IPS-NIHi7 (cell line): ENCODE data around the gene SCN1B.
"Not testable (repeated sequence)": the region's sequence is repeated elsewhere in the genome, so short reads cannot be mapped to it uniquely, and the experiment has no call there.

Experiments used
- DNase-seq: peaks from one replicate; pipeline ENCODE4 v3.0.0; 2012; ENCODE audit warnings: mixed read lengths; ENCODE audit errors: extremely low spot score

The SCN1B gene

DNA sequence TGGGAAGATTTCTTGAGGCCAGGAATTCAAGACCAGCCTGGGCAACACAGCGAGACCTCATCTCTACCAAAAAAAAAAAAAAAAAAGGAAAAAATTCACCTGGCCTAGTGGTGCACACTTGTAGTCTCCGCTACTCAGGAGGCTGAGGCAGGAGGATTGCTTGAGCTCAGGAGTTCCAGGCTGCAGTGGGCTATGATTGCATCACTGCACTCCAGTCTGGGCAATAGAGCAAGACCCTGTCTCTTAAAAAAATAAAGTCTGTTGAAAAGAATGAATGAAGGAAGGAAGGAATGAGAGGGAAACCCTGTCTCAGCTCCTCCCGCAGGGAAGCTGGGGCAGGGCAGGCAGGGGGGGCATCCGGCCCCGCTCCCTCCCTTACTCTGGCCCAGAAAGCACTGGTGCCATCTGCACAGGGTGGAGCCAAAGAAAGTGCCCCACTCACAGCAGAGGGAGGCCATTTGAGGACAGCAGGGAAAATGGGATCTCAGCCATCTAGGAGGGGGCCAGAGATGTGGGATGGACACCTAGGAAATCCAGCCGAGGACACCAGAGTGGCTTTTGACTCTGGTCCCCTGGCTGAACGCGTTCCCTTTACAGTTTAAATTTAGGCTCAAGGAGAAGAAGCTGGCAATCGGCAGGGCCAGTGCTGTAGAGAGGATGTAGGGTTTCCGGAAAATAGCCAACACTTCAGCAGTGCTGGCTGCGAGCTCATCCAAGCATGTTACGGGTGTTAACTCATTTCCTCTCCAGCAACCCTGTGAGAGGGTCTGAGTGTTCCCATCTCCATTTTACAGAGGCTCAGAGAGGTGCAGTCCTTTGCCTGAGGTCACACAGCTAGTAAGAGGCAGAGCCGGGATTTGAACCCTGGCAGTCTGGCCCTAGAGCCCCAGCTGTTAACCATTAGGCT lies 7.7 kb downstream of the SCN1B start:
- DNase-seq, result no peak

DNA sequence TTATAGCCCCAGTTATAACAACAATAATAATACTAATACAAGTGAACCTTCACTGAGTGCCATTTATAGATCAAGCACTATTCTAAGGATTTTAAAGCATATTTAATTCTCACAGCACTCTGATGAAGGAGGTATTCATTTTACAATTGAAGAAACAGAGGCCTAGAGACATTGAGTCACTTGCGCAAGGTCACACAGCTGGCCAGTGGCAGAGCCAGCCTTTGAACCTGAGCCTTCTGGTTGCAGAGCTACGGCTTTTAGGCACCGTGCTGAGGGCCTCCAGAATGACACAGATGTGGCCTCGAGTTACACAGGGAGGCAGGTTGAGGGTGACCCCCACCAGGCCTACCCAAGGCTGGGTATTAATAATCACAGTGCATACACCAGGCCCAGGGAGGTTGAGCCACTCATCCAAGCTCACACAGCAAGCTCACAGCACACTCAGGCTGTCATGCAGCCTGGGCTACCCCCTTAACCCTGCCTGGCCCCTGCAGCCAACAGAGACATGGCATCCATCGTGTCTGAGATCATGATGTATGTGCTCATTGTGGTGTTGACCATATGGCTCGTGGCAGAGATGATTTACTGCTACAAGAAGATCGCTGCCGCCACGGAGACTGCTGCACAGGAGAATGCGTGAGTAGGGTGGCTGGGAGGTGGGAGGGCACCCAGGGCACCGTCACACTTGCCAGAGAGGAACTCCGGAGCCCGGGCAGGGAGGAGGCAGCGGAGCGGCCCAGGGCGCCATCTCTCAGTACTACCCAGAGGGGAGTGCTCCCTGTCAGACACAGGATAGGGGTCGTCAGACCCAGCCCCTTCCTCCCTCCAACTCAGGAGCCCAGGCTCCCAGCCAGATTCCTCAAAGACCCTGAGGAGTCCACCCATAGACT lies 8.6 kb downstream of the SCN1B start:
- no peak for DNase-seq

DNA sequence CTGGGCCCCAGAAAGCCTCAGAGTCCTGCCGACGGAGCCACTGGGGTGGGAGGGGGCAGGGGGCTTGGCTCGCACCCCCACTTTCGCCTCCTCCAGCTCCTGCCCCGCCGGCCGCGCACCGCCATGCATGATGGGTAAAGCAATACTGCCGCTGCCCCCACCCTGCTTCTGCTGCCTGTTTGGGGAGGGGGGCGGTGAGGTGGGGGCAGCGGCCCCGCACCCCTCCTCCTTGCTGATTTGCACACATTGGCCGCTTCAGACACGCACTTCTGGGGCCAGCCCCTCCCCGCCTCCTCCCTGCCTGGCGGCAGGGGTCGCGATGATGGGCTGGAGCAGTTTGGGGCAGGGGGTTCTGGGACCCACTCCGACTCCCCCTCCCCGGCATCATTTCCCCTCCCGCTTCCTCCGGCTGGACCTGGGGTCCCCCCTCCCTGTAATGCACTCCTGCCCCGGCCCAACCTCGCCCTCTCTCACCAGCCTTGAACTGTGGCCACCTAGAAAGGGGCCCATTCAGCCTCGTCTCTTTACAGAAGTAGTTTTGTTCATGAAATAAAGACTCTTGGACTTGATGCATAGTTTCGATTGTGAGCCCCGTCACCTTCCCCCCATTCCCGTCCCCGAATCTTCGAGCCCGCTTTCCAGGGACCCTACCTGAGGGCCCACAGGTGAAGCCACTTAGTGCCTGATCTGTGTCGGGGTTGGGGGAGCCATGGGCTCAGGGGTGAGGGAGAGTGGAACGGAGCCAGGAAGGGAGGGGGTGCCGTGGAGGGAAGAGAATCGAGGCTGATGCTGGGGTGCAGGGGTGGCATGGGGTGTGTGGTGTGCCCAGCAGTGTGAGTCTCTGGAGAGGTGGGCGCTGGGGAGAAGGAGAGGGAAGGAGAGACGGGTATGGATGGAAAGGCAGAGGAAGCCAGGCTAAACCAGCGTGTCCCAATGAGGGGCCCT lies 9.9 kb downstream of the SCN1B start:
- no peak for DNase-seq

DNA sequence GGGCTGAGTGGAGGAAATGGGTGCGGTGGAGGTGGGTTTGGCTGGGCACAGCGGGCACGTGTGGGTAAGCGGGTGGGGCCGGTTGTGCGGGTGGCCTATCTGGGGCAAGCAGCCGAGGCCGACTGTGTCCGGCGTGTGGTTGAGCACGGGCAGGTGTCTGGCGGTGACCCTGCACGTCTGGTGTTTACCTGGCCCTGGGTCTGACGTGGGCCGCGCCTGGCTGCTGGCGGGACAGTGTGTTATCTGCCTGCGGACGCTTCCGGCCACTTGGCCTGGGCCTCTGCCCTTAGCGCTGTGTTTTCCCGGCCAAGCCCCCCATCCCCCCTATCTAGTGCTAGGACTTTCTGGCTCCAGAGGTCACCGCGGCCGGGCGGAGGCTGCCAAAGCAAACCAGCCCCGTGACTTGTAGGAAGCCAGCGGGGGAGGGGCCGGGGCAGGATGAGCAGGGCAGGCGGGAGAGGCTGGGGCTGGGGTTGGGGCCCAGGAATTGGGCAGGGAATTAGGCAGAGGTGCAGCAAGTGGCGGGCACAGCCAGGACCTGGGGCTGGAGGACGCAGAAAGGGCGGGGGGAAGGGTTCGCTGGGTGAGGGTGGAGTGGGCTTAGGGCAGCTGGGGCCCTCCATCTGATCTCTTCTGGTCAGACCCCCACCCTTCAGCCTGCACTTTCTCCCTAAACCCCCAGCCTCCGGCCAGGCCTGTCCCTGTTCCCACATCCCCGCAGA lies 10.7 kb downstream of the SCN1B start:
- peak; percentile 70 for DNase-seq

DNA sequence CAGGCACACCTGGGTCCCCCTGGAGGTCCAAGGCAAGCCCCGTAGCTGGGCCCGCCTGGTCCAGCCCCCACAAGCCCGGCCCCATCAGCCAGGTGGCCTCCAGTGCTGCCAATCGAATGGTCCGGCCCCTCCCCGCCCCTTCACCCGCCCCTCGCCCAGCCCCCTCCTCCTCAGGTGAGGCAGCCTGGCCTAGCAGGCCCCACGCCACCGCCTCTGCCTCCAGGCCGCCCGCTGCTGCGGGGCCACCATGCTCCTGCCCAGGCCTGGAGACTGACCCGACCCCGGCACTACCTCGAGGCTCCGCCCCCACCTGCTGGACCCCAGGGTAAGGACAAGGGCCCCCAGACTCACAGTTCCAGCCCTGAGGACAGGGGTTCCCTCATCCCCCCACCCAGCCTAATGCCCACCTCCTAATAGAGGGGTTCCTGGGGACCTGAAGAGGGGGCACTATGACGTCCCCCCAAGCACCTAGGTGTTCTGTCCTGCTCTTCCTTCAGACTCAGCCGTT lies 11.3 kb downstream of the SCN1B start, which contains the start of gene HPN:
Gene HPN, plus strand, starts transcription at position 174 of the 508 bp plus-strand sequence. CDS start 786 bp downstream, outside the sequence.
- peak; percentile 96 for DNase-seq

DNA sequence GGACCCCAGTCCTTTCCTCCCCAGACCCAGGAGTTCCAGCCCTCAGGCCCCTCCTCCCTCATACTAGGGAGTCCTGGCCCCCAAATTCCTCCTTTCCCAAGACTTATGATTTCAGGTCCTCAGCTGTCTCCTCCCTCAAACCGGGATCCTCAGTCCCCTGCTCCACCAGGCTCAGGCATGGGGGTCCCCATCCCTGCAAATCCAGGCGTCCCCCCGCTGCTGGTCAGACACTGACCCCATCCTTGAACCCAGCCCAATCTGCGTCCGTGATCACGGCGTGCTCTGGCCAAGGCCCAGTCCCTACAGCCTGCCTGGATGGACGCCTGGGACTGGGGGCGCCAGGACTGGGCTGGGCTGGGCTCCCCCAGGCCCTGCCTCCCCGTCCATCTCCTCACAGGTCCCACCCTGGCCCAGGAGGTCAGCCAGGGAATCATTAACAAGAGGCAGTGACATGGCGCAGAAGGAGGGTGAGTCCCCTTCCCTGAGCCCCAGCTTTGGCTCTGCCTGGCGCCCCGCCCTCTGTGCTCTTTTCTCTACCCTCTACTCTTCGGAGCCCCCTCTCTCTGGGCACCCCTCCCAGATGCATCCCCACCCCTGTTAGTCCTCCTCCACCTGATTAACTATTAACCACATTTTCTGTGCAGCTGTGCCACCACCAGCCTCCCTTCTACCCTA lies 11.9 kb downstream of the SCN1B start:
- DNase-seq, result no peak

DNA sequence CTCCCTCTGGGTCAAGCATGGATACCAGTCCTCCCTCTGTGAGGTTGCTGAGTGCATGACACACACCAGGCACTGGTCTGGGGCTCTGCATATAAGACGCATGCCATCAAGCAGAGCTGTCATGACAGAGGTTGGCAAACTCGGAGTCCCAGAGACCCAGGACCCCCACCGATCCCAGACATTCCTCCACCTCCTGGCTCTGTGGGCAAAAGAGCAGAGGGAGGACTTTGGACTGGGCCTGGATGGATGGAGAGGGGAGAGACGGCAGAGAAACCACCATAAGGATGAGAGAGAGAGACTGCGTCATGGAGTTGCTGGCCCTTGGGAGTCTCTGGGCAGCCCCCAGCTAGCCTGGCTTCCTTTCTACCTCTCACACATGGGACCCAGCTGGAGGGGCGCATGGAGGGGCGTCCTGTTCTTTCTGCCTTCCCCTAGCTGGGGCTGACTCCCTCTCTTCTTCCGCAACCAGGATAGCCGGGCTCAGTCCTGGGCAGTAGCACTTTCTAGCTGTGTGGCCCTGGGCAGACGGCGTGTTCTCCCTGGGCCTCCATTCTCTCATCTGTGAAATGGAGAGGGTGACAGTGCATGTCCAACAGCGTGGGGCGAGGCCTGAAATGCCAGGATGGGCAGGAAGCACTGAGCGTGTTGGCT lies 12.8 kb downstream of the SCN1B start:
- no peak for DNase-seq

DNA sequence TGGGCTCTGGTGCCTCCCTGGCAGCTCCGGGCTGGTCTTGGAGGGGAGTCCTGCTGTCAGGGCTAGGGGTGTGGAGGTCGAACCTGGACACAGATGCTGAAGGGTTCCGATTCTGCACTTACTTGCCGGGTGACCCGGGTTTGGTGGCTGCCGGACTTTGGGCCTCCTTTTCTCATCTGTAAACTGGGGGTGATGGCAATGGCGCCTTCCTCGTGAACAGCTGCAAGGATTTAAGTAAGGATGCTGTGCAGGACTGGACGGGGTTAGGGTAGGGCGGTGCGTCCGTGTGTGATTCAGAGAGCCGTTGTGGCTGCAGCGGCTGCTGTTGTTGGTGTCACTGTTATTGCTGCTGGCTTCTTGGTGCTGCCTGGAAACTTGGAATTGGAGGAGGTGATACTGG lies 13.6 kb downstream of the SCN1B start:
- no peak for DNase-seq

DNA sequence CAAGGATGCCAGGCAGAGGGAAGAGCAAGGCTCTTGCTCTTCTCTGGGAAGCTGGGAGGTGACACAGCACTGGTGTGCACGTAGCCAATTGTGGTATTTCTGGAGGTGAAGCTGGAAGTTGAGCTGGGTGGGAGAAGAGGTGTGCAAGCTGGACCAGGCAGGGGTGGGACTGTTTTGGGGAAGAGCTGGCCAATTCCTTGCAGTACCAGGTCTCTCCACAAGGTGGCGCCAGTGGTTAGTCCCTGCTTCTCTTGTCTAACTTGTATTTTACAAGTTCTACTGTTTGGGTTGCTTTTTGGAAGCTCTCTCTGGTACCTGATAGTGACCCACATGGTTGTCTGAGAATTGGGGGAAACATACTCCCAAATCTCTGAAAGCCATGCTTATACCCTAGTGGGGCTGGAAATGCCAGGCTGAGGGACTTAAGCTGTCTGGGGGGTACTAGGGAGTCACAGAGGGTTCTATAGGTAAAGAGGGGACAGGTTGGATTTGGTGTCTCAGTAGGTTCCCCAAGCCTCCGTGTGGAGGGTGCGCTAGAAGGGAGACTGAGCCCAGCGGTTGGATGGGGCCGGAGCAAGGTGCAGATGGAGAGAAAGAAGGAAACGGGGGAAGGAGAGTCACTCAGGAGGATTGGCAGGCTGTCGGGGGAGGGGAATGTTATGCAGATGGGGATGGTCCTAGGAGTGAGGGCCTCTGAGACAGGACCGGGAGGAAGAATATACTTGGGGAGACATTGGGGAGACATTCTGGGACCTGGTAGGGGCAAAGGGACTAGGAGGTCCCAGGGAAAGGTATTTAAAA lies 14.2 kb downstream of the SCN1B start:
- DNase-seq, result peak; percentile 76

DNA sequence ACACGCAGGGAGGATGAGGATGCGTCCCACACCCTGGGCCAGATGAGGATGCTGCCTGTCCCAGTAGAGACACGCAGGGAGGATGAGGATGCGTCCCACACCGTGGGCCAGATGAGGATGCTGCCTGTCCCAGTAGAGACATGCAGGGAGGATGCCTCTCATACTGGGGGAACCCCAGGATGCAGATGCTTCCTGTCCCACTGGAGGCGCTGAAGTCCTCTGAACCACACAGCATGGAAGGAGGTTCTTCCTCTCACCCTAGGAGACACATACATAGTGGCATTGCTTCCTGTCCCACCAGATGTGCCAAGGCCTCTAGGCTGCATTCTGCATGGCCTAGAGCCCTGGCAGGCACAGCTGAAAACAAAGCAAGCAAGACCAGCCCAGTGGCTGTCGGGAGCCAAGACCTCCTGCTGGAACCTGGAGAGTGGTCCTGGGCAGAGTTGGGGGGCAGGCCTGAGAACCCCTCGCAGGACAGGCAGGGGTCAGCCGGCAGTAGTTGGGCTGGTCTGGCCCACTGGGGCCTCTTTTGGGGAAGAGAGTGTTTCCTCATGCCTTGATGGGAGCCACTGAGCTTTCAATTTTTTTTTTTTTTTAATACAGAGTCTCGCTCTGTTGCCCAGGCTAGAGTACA lies 15.5 kb downstream of the SCN1B start:
- peak; percentile 73 for DNase-seq

DNA sequence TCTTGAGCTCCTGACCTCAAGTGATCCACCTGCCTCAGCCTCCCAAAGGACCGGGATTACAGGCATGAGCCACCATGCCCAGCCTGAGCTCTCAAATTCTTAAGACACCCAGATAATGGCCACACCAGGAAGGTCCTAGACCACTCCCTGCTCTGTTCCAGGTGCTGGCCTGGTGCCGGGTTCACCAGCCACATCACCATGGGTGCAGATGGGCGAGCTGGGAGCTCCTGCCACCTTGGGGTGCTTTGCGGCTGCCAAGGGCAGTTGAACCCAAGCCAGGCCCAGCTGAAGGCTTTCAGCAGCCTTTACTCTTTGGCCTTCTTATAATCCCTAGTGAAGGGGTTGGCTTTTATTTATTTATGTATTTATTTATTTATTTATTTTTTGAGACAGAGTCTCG lies 16.2 kb downstream of the SCN1B start:
- DNase-seq, result no peak

DNA sequence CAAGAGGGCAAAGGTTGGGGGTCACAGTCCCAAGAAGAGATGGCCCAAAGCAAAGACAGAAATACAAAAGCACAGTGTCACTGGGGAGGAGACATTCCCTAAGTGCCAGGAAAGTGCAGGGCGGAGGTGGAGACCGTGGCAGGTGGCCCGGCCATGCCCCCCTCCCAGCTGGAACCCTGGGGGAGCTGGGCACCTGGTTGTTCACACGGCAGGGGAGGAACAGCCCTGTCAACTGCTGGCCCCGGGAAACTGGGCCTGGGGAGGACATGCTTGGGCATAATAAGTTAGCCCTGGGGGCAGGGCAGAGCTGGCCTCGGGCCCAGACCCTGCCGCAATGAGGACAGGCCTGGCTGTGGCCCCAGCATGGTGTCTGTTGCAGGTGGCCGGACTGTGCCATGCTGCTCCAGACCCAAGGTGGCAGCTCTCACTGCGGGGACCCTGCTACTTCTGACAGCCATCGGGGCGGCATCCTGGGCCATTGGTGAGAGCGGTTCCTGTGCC lies 18.7 kb downstream of the SCN1B start:
- DNase-seq, result no peak

DNA sequence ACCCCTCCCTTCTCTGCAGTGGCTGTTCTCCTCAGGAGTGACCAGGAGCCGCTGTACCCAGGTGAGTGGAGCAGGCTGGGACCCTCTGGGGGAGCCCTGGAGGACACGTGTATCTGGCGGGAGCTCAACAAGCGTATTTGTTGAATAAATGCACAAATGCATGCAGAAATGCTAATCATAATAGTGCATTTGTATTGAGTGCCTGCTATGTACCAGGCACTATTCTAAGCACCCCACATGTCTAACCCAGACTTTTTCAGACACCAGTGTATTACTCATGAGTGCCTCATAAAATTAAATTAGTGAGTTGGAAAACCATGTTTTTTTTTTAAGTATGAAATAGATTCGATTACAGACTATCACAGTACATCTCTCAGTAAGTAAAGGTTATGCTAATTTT lies 19.2 kb downstream of the SCN1B start:
- DNase-seq, result no peak

DNA sequence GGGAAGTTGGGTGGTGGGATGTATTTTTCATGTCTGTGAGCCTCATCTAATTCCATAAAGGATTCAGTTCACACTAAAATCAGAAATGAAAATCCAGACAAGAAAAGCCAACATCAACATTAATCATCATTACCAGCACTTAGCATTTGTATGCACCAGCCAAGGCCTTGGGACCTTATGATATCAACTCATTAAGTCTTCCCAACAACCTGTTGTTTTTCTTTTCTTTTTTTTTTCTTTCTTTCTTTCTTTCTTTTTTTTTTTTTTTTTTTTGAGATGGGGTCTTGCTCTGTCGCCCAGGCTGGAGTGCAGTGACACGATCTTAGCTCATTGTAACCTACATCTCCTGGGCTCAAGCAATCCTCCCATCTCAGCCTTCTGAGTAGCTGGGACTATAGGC lies 20.4 kb downstream of the SCN1B start:
- not testable (repeated sequence) for DNase-seq

DNA sequence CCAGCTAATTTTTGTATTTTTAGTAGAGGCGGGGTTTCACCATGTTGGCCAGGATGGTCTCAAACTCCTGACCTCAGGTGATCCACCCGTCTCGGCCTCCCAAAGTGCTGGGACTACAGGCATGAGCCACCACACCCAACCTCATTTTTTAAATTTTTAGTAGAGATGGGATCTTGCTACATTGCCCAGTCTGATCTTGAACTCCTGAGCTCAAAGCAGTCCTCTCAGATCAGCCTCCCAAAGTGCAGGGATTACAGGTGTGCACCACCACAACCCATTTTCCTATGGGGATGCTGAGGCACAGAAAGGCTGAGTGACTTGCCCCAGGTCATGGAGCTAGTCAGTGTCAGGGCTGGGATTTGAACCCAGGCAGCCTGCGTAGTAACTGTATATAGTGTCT lies 21.0 kb downstream of the SCN1B start:
- DNase-seq, result not testable (repeated sequence)

DNA sequence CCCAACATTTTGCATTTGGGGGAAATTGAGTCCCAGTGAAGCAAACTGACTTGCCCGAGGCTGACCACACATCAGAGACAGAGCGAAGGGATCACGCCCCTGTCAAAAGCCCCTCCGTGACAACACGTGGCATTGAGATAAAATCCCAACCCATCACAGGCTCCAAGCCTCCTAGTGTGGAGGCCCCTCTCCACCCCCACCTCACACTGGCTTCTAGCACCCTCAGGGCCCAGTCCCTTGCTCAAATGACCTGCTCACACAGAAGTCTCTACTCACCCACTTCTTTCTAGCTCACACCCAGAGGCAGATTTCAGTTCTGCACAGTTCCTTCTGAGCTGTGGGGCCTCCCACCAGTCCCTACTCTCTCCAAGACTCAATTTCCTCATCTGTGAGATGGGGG lies 21.5 kb downstream of the SCN1B start:
- no peak for DNase-seq

DNA sequence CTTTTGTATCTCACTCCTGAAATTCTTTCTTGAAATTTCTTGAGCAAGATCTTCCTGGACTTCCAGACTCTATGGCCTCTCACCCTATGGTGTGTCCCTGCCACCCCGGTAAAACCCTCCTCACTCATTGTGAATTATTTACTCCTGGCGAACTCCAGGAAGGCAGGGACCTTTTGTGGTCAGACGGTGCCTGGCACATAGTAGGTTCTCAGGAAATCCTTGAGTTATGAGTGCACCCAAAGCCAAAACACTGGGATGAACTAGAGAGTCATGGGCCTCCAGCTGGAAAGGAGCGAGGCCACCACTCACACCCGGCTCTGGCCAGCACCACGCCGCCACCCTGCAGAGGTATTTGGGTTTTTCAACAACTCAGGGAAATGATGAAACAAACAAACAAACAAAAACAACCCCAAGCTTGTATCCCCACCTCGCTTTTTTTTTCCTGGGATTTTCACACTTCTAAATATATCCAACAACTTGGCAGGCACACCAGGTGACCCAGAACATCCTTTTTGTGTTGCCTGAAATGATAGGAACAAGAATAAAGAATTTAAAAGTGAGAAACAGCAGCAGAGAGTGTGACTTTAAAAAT lies 22.4 kb downstream of the SCN1B start:
- DNase-seq, result no peak
